OCI-LY3 (cell line): Measurements from ENCODE around the gene MYO9A.

Source experiments
- CTCF ChIP-seq: fragments of 200-600, 300-600 bp; sonication (generic); IDR thresholded peaks from 2 replicates; pipeline ENCODE4 v1.5.1; 2014; ENCODE audit warnings: antibody characterized with exemption, low read length, low read depth
- EZH2phosphoT487 ChIP-seq: fragments of 200-600 bp; shearing (Covaris generic); IDR thresholded peaks from 2 replicates; pipeline ENCODE4 v1.6.1; 2018; ENCODE audit warnings: antibody characterized with exemption, mixed run types, low read depth

GRCh38 chr15:72047020-72047419 lies 70.9 kb downstream of the MYO9A start:
- TF ChIP-seq CTCF (no peak), EZH2phosphoT487 (no peak)
